Astrocyte (in vitro differentiated cells and primary cell): Measurements from ENCODE around the gene TXLNB. TPM values are rescaled to one million over a fixed set of nuclear protein-coding genes. Genes with fewer than 3 reads are reported as not detected.
A peak's percentile ranks its signal among the peaks of the same experiment; 100 is the strongest.

ENCODE experiments used
- DNase-seq: peaks from one replicate; pipeline ENCODE4 v3.0.0-alpha.2; 2010; ENCODE audit warnings: low read depth
- FAIRE-seq: peaks from 2 replicates; lab custom pipeline; 2011; peaks lifted over from hg19 to GRCh38; lab: Jason Lieb, UNC
- H2AFZ ChIP-seq: 2 replicates; pipeline ENCODE4 v1.6.0; 2012; ENCODE audit warnings: low read depth, low read length, inconsistent platforms
- H3K27ac ChIP-seq: 2 replicates; pipeline ENCODE4 v1.5.1; 2011; ENCODE audit warnings: low read depth, low read length, inconsistent platforms
- H3K27me3 ChIP-seq: 2 replicates; pipeline ENCODE4 v1.6.0; 2011; ENCODE audit warnings: low read length, inconsistent platforms; ENCODE audit not compliant: insufficient read depth
- H3K36me3 ChIP-seq: 2 replicates; pipeline ENCODE4 v1.5.1; 2011; ENCODE audit warnings: low read length, inconsistent platforms; ENCODE audit not compliant: insufficient read depth
- H3K4me1 ChIP-seq: 2 replicates; pipeline ENCODE4 v1.5.1; 2011; ENCODE audit warnings: low read length, inconsistent platforms; ENCODE audit not compliant: insufficient read depth
- H3K4me2 ChIP-seq: 2 replicates; pipeline ENCODE4 v1.6.0; 2012; ENCODE audit warnings: low read length, inconsistent platforms
- H3K4me3 ChIP-seq: 2 replicates; pipeline ENCODE4 v1.5.1; 2011; ENCODE audit warnings: low read depth, mild to moderate bottlenecking, low read length, inconsistent platforms; ENCODE audit not compliant: insufficient read depth
- H3K79me2 ChIP-seq: 2 replicates; pipeline ENCODE4 v1.6.0; 2012; ENCODE audit warnings: mild to moderate bottlenecking, low read length, inconsistent platforms; ENCODE audit not compliant: insufficient read depth
- H3K9ac ChIP-seq: 2 replicates; pipeline ENCODE4 v1.6.0; 2012; ENCODE audit warnings: mild to moderate bottlenecking, low read length, inconsistent platforms
- H3K9me3 ChIP-seq: 2 replicates; pipeline ENCODE4 v1.5.1; 2012; ENCODE audit warnings: low read depth, mild to moderate bottlenecking, low read length, inconsistent platforms; ENCODE audit not compliant: insufficient read depth
- H4K20me1 ChIP-seq: 2 replicates; pipeline ENCODE4 v1.6.0; 2012; ENCODE audit warnings: low read length, inconsistent platforms; ENCODE audit not compliant: insufficient read depth
- H3K27ac Mint-ChIP-seq: one replicate; pipeline ENCODE4 v1.8.0; 2021; ENCODE audit warnings: mild to moderate bottlenecking, mixed read lengths; ENCODE audit not compliant: unreplicated experiment
- H3K27me3 Mint-ChIP-seq: one replicate; pipeline ENCODE4 v1.8.0; 2021; ENCODE audit warnings: low read depth, mixed read lengths; ENCODE audit not compliant: unreplicated experiment
- H3K36me3 Mint-ChIP-seq: one replicate; pipeline ENCODE4 v1.8.0; 2021; ENCODE audit warnings: low read depth, mixed read lengths; ENCODE audit not compliant: unreplicated experiment
- H3K4me1 Mint-ChIP-seq: one replicate; pipeline ENCODE4 v1.8.0; 2021; ENCODE audit warnings: low read depth, mixed read lengths; ENCODE audit not compliant: unreplicated experiment
- H3K4me3 Mint-ChIP-seq: one replicate; pipeline ENCODE4 v1.8.0; 2021; ENCODE audit warnings: mild to moderate bottlenecking, moderate library complexity, mixed read lengths; ENCODE audit not compliant: unreplicated experiment
- H3K9me3 Mint-ChIP-seq: one replicate; pipeline ENCODE4 v1.8.0; 2021; ENCODE audit warnings: mild to moderate bottlenecking, mixed read lengths; ENCODE audit not compliant: unreplicated experiment
- CTCF ChIP-seq: IDR thresholded peaks from 2 replicates; pipeline ENCODE4 v1.5.1; 2011; ENCODE audit warnings: low read depth, mild to moderate bottlenecking, inconsistent platforms, low read length, moderate library complexity; ENCODE audit not compliant: insufficient read depth
- EZH2 ChIP-seq: IDR thresholded peaks from 2 replicates; pipeline ENCODE4 v1.6.1; 2012; ENCODE audit warnings: mild to moderate bottlenecking, low read length, inconsistent platforms; ENCODE audit not compliant: insufficient read depth
- total RNA-seq: library from RNA; stranded (reverse); gene quantifications from 2 replicates; pipeline ENCODE4 v1.2.1, GENCODE V29; 2021

Gene TXLNB
- total RNA-seq, 1 donor from 2014 or later = 0.57 TPM

- Histone ChIP-seq H3K27me3 (no peaks in the 10 kb centered on the region), H3K27ac (no peak overlapping the region), H3K9me3 (no peaks in the 10 kb centered on the region), H3K4me2 (peak overlapping the region; percentile 79), H3K4me3 (no peak overlapping the region), H4K20me1 (no peaks in the 10 kb centered on the region), H3K4me1 (no peaks in the 10 kb centered on the region), H3K9ac (no peak overlapping the region), H3K79me2 (no peaks in the 10 kb centered on the region), H2AFZ (no peak overlapping the region), H3K36me3 (no peaks in the 10 kb centered on the region)
- Mint-ChIP-seq H3K27me3 (no peaks in the 10 kb centered on the region), H3K27ac (no peak overlapping the region), H3K4me1 (peaks cover 3% of the 10 kb centered on the region), H3K36me3 (no peaks in the 10 kb centered on the region), H3K9me3 (peaks cover 3% of the 10 kb centered on the region), H3K4me3 (no peak overlapping the region)
- FAIRE-seq = no peak
- no peak for DNase-seq
- TF ChIP-seq CTCF = no peak
Observed at GRCh38 chr6:139324301-139324555, 32.4 kb upstream of the TXLNB start.

- Mint-ChIP-seq H3K9me3 (peaks cover 3% of the 10 kb centered on the region), H3K36me3 (no peaks in the 10 kb centered on the region), H3K27ac (peak overlapping the region; percentile 31), H3K27me3 (no peaks in the 10 kb centered on the region), H3K4me3 (no peak overlapping the region), H3K4me1 (peaks cover 3% of the 10 kb centered on the region)
- H3K79me2 ChIP-seq = no peaks in the 10 kb centered on the region
- no peaks in the 10 kb centered on the region for H3K36me3 ChIP-seq
- TF ChIP-seq CTCF = no peak
- TF ChIP-seq EZH2 = no peak
- H2AFZ ChIP-seq = peak overlapping the region; percentile 89
- H3K9ac ChIP-seq = peak overlapping the region; percentile 45
- DNase-seq (peak; percentile 73), FAIRE-seq (no peak)
- peak overlapping the region; percentile 33 for H3K4me3 ChIP-seq
- peak overlapping the region; percentile 79 for H3K4me2 ChIP-seq
- no peak overlapping the region for H3K27ac ChIP-seq
- no peaks in the 10 kb centered on the region for H3K27me3 ChIP-seq
- no peaks in the 10 kb centered on the region for H3K4me1 ChIP-seq
- H3K9me3 ChIP-seq = no peaks in the 10 kb centered on the region
- no peaks in the 10 kb centered on the region for H4K20me1 ChIP-seq
Observed at GRCh38 chr6:139323511-139324300, 31.9 kb upstream of the TXLNB start.

- H3K27me3 ChIP-seq = no peaks in the 10 kb centered on the region
- TF ChIP-seq EZH2 = no peak
- no peak for TF ChIP-seq CTCF
- Mint-ChIP-seq H3K9me3 (no peaks in the 10 kb centered on the region), H3K27me3 (no peaks in the 10 kb centered on the region), H3K4me3 (no peak overlapping the region), H3K36me3 (peaks cover 2% of the 10 kb centered on the region), H3K4me1 (peaks cover 3% of the 10 kb centered on the region), H3K27ac (no peak overlapping the region)
- H3K36me3 ChIP-seq = no peaks in the 10 kb centered on the region
- no peak overlapping the region for H3K4me2 ChIP-seq
- no peak overlapping the region for H3K4me3 ChIP-seq
- no peak overlapping the region for H2AFZ ChIP-seq
- H3K9me3 ChIP-seq = no peaks in the 10 kb centered on the region
- DNase-seq (no peak), FAIRE-seq (no peak)
- no peaks in the 10 kb centered on the region for H4K20me1 ChIP-seq
- no peak overlapping the region for H3K9ac ChIP-seq
- H3K79me2 ChIP-seq = no peaks in the 10 kb centered on the region
- no peak overlapping the region for H3K27ac ChIP-seq
- no peaks in the 10 kb centered on the region for H3K4me1 ChIP-seq
Observed at GRCh38 chr6:139320081-139320480, 28.3 kb upstream of the TXLNB start.
